PC-3 (cell line): ENCODE results near the gene HIC1. TPM values are rescaled to one million over a fixed set of nuclear protein-coding genes. Genes with fewer than 3 reads are reported as not detected.

Experiments
- ATAC-seq: fragments of 200-7000 bp; cut with Tn5 transposase; 2 replicates; pipeline ENCODE4 v1.9.1; 2020; ENCODE audit warnings: mild to moderate bottlenecking, moderate library complexity
- BruUV-seq: library from RNA; stranded (reverse); fragments of 400-500 nt; replicated peaks from 2 replicates; lab custom pipeline; 2021; lab: Mats Ljungman, UMichigan
- CTCF ChIA-PET: fragments of 300-600 bp; sonication (Branson Sonifier 250); formaldehyde crosslinking; loops from one replicate; lab custom pipeline; 2022; ENCODE audit warnings: antibody characterized with exemption; lab: Charles Lee
- POLR2A ChIA-PET: fragments of 300-600 bp; sonication (Branson Sonifier 250); formaldehyde crosslinking; loops from one replicate; lab custom pipeline; 2022; ENCODE audit warnings: antibody characterized with exemption; ENCODE audit not compliant: unreplicated experiment; lab: Charles Lee
- DNase-seq: peaks from one replicate; pipeline ENCODE4 v3.0.0-alpha.2; 2015
- H2AFZ ChIP-seq: fragments of 300-600 bp; sonication (generic); 2 replicates; pipeline ENCODE4 v1.6.0; 2016; ENCODE audit warnings: antibody characterized with exemption, low read length
- H3F3A ChIP-seq: fragments of 300-600 bp; sonication (generic); one replicate; pipeline ENCODE4 v1.6.0; 2017; ENCODE audit warnings: antibody characterized with exemption, low read length, control low read depth, mild to moderate bottlenecking; ENCODE audit not compliant: unreplicated experiment
- H3K27ac ChIP-seq: fragments of 300-600 bp; sonication (generic); 2 replicates; pipeline ENCODE4 v1.5.1; 2016; ENCODE audit warnings: mild to moderate bottlenecking, low read length
- H3K27me3 ChIP-seq: fragments of 300-600 bp; sonication (generic); 2 replicates; pipeline ENCODE4 v1.6.1; 2016; ENCODE audit warnings: low read length, mixed read lengths
- H3K36me3 ChIP-seq: fragments of 300-600 bp; sonication (generic); 2 replicates; pipeline ENCODE4 v1.6.1; 2016; ENCODE audit warnings: low read depth, mixed run types, low read length, mixed read lengths
- H3K4me1 ChIP-seq: fragments of 300-600 bp; sonication (generic); 2 replicates; pipeline ENCODE4 v1.5.1; 2016; ENCODE audit warnings: low read length; ENCODE audit not compliant: insufficient read depth
- H3K4me2 ChIP-seq: fragments of 300-600 bp; sonication (generic); 2 replicates; pipeline ENCODE4 v1.6.0; 2016; ENCODE audit warnings: low read length
- H3K4me3 ChIP-seq: fragments of 300-600 bp; sonication (generic); 2 replicates; pipeline ENCODE4 v1.5.1; 2016; ENCODE audit warnings: mild to moderate bottlenecking, low read length, mixed read lengths
- H3K79me2 ChIP-seq: fragments of 300-600 bp; sonication (generic); 2 replicates; pipeline ENCODE4 v1.6.1; 2017; ENCODE audit warnings: low read length, mixed read lengths
- H3K9ac ChIP-seq: fragments of 300-600 bp; sonication (generic); 2 replicates; pipeline ENCODE4 v1.6.0; 2016; ENCODE audit warnings: mild to moderate bottlenecking, low read length
- H3K9me2 ChIP-seq: fragments of 300-600 bp; sonication (generic); replicated peaks from 2 replicates; pipeline ENCODE4 v1.6.1; 2016; ENCODE audit warnings: mixed run types, low read length, mixed read lengths
- H3K9me3 ChIP-seq: fragments of 300-600 bp; sonication (generic); 2 replicates; pipeline ENCODE4 v1.6.1; 2016; ENCODE audit warnings: low read length, mixed read lengths
- H4K20me1 ChIP-seq: fragments of 300-600 bp; sonication (generic); 2 replicates; pipeline ENCODE4 v1.6.1; 2016; ENCODE audit warnings: low read length, mixed read lengths
- CTCF ChIP-seq: fragments of 300-600 bp; sonication (generic); conservative IDR thresholded peaks from 2 replicates; pipeline ENCODE4 v1.5.1; 2017; ENCODE audit warnings: antibody characterized with exemption, low read depth, mild to moderate bottlenecking, low read length
- EZH2 ChIP-seq: fragments of 300-600 bp; sonication (generic); IDR thresholded peaks from one replicate; pipeline ENCODE4 v1.6.1; 2017; ENCODE audit warnings: antibody characterized with exemption, mild to moderate bottlenecking, low read length; ENCODE audit not compliant: unreplicated experiment
- EZH2phosphoT487 ChIP-seq: fragments of 300-600 bp; sonication (generic); IDR thresholded peaks from 2 replicates; pipeline ENCODE4 v1.6.1; 2018; ENCODE audit warnings: mild to moderate bottlenecking, antibody characterized with exemption, low read length, borderline replicate concordance
- intact Hi-C: fragments of 100-400 bp; cut with micrococcal nuclease; formaldehyde crosslinking; loops from 2 replicates; pipeline ENCODE4 v1.9.0; 2023
- total RNA-seq: library from RNA; depleted of rRNA; stranded (reverse); fragments of >200 nt; gene quantifications from 2 replicates; pipeline ENCODE4 v1.2.3, GENCODE V29; 2014

HIC1 gene
- total RNA-seq, 1 experiment from 2014 or later: 4.4 TPM

GRCh38 chr17:2043785-2044184 lies 11.1 kb upstream of the HIC1 start:
- intact Hi-C loops: no loop called here
- peaks cover 4% of the 10 kb centered on the region for H3F3A ChIP-seq
- H3K79me2 ChIP-seq: peaks cover 15% of the 10 kb centered on the region
- H3K4me1 ChIP-seq: peaks cover 25% of the 10 kb centered on the region
- peak overlapping the region; percentile 99 for H3K4me2 ChIP-seq
- no peaks in the 10 kb centered on the region for H3K27me3 ChIP-seq
- H3K4me3 ChIP-seq: no peak overlapping the region
- H3K9me3 ChIP-seq: no peaks in the 10 kb centered on the region
- H3K36me3 ChIP-seq: peaks cover 5% of the 10 kb centered on the region; the same call in 1 of the 2 replicates
- H4K20me1 ChIP-seq: no peaks in the 10 kb centered on the region
- DNase-seq (peak; percentile 59), ATAC-seq (no peak; the same call in 1 of the 2 replicates)
- no peak overlapping the region for H3K27ac ChIP-seq
- BruUV-seq: no TSS peak
- ChIA-PET CTCF (interaction anchor here (0.6 kb wide), 1 partner anchor 328 kb away, joined by 4 read pairs; no protein-coding TSS in a partner anchor), POLR2A (no interaction called here)
- H3K9ac ChIP-seq: no peak overlapping the region
- TF ChIP-seq EZH2phosphoT487 (no peak), CTCF (no peak), EZH2 (no peak)
- H3K9me2 ChIP-seq: no peaks in the 10 kb centered on the region
- no peak overlapping the region for H2AFZ ChIP-seq

GRCh38 chr17:2044263-2044894 lies 10.5 kb upstream of the HIC1 start:
- no peaks in the 10 kb centered on the region for H4K20me1 ChIP-seq
- H3K79me2 ChIP-seq: peaks cover 15% of the 10 kb centered on the region
- no peak overlapping the region for H2AFZ ChIP-seq
- H3K27ac ChIP-seq: no peak overlapping the region
- ATAC-seq (no peak), DNase-seq (no peak)
- BruUV-seq: no TSS peak
- no peaks in the 10 kb centered on the region for H3K9me2 ChIP-seq
- no peak overlapping the region for H3K9ac ChIP-seq
- ChIA-PET POLR2A (no interaction called here), CTCF (no interaction called here)
- TF ChIP-seq CTCF: no peak
- TF ChIP-seq EZH2: no peak
- no peak for TF ChIP-seq EZH2phosphoT487
- peaks cover 4% of the 10 kb centered on the region for H3F3A ChIP-seq
- H3K4me1 ChIP-seq: peaks cover 29% of the 10 kb centered on the region
- no peak overlapping the region for H3K4me3 ChIP-seq
- no peaks in the 10 kb centered on the region for H3K27me3 ChIP-seq
- H3K4me2 ChIP-seq: no peak overlapping the region
- H3K9me3 ChIP-seq: no peaks in the 10 kb centered on the region
- intact Hi-C loops: no loop called here
- peaks cover 5% of the 10 kb centered on the region; the same call in 1 of the 2 replicates for H3K36me3 ChIP-seq

DNA sequence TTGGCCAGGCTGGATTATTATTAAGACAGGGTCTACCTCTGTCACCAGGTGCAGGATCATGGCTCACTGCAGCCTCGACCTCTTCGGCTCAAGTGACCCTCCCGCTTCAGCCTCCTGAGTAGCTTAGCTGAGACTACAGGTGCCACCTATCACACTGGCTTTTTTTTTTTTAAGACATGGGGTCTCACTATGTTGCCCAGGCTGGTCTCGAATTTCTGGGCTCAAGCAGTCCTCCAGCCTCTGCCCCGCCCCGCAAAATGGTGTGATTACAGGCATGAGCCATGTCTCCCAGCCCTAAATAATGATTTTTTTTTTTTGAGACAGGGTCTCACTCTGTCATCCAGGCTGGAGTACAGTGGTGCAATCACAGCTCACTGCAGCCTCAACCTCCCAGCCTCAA lies 7.3 kb upstream of the HIC1 start:
- H3K36me3 ChIP-seq: peaks cover 5% of the 10 kb centered on the region; the same call in 1 of the 2 replicates

More for the DNA sequence above, 7.3 kb upstream of the HIC1 start:
- intact Hi-C loops: no loop called here
- no peak overlapping the region for H3K9ac ChIP-seq
- peaks cover 4% of the 10 kb centered on the region for H3F3A ChIP-seq
- ChIA-PET CTCF (no interaction called here), POLR2A (no interaction called here)
- H3K4me1 ChIP-seq: peaks cover 21% of the 10 kb centered on the region
- no peaks in the 10 kb centered on the region for H3K27me3 ChIP-seq
- no peak overlapping the region for H3K27ac ChIP-seq
- H3K79me2 ChIP-seq: peaks cover 9% of the 10 kb centered on the region
- DNase-seq (no peak), ATAC-seq (no peak)
- H2AFZ ChIP-seq: no peak overlapping the region
- H3K9me3 ChIP-seq: no peaks in the 10 kb centered on the region
- H3K4me3 ChIP-seq: no peak overlapping the region
- BruUV-seq: no TSS peak
- no peaks in the 10 kb centered on the region for H4K20me1 ChIP-seq
- no peak overlapping the region for H3K4me2 ChIP-seq
- no peak for TF ChIP-seq EZH2
- no peak for TF ChIP-seq EZH2phosphoT487
- TF ChIP-seq CTCF: no peak
- H3K9me2 ChIP-seq: no peaks in the 10 kb centered on the region
